ENCODE results near the gene KLHL29.
"Not testable (repeated sequence)": the region's sequence is repeated elsewhere in the genome, so short reads cannot be mapped to it uniquely, and the experiment has no call there.

KLHL29 gene

DNA sequence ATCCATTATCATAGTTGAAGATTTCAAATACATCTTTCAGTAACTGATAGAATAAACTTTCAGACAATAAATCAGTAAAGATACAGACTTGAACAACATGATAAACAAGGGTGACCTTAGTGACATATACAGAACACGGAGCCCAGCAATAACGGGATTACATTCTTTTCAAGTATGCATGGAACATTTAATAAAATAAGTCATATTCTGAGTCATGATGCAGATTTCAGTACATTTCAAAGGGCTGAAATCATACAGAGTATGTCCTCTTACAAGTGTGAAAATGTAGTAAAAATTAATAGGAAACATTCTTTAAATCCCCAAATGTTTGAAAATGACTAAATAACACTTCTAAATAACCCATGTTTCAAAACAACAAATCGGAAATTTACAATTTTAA lies 17.2 kb upstream of the KLHL29 start:
- no peak for DNase-seq (ENCODE audit: low read depth)

- DNase-seq (ENCODE audit: low read depth) = no peak
These were observed 11.3 kb upstream of the KLHL29 start for GRCh38 chr2:23373666-23374065.

- no peak for DNase-seq (ENCODE audit: low read depth)
These were observed 9.5 kb upstream of the KLHL29 start for GRCh38 chr2:23375448-23375847.

GRCh38 chr2:23376075-23376474 lies 8.9 kb upstream of the KLHL29 start:
- no peak for DNase-seq (ENCODE audit: low read depth)

DNA sequence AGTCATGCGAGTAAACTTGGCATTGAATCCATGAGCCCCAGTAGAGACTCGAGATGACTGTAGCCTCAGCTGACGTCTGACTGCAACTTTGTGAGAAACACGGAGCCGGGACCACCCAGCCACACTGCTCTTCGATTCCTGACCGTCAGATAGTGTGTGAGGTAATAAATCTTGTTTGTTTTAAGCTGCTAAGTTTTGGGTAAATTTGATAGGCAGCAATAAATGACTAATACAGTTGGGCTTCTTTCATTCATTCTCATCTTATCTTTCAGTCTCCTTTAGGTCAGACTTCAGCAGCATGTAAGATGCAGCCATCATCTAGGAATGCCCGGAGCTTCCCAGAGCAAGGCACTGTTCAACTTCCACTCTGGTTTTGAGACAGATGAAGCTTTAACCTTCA lies 8.0 kb upstream of the KLHL29 start:
- no peak for DNase-seq (ENCODE audit: low read depth)

- DNase-seq (ENCODE audit: low read depth) = no peak
These were observed 7.2 kb upstream of the KLHL29 start for GRCh38 chr2:23377771-23378170.

DNA sequence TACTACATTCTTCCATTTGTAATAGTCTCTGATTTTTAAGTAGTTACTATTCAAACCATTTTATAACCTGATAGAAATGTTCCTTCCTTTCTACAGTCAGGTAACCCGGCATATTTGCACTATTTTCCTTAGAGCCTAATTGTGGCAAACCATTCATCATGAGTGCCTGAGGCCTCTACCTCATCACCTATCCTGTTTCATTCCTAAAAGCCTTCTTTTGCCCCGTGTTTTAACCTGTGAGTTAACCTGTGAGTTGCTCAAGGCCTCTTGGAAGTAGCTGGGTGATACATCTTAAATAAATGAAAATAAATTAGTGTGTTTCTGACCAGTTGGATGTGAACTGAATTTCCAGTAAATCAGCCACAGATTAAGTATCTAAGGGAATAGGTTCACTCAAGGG lies 6.5 kb upstream of the KLHL29 start:
- no peak for DNase-seq (ENCODE audit: low read depth)

DNA sequence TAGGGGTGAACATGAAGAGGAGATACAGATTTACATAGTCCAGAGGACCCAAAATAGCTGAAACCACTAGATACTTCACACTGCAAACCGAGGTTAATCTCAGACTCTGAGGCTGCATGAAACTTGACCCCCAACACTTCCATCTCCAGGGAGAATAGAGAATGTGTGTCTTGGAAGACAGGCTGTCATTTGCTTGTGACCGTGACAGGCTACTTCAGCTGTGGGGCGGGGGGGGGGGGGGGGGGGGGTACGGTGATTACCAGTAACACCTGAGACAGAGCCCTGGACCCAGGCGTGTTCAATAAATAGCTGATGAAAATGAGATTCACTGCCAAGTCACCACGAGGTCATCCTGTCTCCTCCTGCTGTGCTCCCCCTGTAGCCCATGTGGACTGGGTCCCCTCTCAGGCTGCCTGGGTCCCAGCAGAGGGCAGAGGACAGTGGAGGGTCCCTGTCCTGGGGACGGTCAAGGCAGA lies 5.7 kb upstream of the KLHL29 start:
- DNase-seq (ENCODE audit: low read depth) = no peak

- no peak for DNase-seq (ENCODE audit: low read depth)
These were observed 4.4 kb upstream of the KLHL29 start for GRCh38 chr2:23380562-23381065.

DNA sequence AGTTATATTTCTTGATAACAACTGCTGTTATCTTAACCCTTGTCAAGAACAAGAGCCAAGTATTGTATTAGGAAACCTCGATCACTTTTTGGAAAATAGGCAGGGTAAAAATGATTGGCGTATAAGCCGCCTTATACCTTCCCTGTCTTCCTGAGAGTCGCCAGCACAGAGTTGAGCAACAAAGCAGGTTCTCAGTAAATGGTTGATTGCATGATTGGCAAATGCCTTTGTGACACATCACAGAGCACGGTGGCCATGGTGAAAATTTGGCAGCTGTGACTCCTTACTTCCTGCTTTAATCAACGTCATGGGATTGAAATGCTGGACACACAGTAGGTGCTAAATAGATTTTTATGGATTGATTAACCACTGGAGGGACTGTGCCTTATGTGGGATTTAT lies 3.9 kb upstream of the KLHL29 start:
- no peak for DNase-seq (ENCODE audit: low read depth)

- no peak for DNase-seq (ENCODE audit: low read depth)
These were observed 3.5 kb upstream of the KLHL29 start for GRCh38 chr2:23381485-23381884.

- no peak for DNase-seq (ENCODE audit: low read depth)
These were observed 1.9 kb upstream of the KLHL29 start for GRCh38 chr2:23383100-23383499.

DNA sequence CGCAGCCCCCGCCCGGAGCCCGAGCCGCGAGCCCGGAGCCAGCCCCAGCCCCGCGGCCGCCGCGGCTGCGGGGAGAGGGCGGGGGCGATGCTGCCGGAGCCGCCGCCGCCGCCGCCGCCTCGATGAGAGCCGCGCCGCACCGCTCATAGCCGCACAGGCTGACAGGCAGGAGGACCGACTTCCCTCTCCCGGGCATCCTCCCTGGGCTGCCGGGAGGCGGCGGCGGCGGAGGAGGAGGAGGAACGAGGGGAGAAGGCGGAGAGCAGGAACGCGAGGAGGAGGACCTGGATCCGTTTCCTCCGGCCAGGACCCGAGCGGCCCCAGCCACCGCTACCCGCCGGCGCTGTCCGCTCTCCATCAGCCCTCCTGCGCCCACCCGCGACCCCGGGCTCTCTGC lies 370 bp downstream of the KLHL29 start:
- DNase-seq (ENCODE audit: low read depth) = no peak

DNA sequence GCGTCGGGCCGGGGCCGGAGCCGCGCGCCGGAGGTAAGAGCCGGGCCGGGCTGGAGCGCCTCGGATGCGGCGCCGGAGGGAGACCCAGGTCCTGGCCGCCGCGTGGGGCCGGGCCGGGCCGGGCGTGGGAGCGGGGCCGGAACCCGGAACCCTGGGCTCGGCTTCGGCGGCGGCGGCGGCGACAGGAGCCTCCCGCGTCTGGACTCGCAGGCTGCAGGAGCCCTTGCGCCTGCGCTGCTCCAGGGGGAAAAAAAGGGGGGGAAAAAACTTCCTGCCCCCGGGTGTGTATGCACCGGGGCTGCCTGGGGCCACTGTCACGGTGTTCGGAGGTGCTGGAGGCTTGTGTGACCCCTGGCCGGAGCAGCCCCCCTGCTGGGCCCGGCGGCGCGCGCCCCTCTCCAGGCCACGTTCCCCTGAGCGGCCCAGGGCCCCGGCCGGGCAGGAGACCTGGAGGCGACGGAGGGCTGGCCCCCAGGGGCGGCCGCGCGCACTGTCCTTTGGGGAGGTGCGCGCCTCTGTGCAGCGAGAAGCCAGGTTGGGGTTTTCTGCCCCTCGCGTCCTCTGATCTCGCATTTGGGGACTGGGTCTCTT lies 864 bp downstream of the KLHL29 start:
- no peak for DNase-seq (ENCODE audit: low read depth)

DNA sequence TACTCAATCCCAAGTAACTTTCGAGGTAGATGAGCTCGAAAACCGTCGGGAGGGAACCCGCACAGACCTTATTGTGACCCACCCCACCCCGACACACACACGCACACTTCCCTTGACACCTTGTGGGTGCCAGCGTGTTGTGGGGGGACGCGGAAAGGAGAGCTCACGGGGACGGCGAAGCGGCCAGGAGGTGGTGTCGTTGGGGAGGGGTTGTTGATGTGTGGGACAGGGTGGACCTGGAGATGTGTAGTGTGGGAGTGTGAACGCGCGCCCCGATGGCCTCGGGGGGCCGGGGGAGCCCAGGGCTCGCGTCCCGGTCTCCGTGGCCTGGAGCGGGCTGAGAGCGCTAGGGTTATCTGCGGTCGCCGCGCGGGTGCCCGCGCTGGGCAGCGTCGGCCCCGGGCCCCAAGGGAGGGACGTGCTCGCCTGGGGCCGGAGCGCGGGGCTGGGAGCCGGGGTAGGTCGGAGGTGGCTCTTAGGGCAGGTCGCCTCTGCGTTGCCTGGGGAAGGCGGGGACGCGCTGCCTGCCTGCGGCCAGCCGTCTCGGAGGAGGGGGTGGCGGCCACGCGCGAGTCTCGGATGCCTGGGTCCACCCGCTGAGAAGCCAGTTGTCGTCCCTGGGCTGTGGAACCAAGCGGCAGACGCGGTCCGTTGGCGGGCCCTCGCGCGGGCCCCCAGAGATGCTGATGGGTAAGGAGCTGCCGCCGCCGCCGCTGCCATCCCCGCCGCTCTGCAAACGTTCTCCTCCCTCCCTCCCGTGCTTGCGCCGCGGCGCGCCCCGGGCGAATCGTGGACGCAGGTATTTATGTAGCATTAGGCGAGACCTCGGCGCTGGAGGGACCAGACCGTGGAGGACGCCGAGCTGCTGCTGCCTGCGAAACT lies 1.6 kb downstream of the KLHL29 start:
- DNase-seq (ENCODE audit: low read depth) = no peak

- no peak for DNase-seq (ENCODE audit: low read depth)
These were observed 2.2 kb downstream of the KLHL29 start for GRCh38 chr2:23387221-23387550.

DNA sequence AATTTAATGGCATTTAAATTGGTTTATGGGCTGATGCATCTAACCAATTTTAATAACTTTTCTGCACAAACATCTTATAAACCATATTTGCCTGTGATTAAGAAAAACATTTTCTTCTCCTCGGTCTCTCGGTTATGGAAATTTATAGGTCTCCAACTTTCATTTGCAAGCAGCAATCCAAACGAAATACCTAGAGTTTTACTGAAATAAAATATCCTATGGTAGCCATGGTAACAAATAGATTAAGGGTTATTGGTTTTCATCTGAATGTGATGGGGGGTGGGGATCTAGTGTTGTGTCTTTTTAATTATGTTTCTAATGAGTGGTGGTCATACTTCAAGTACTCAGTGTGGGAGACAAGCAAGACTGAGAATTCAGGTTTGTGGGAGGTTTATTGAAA lies 2.9 kb downstream of the KLHL29 start:
- DNase-seq (ENCODE audit: low read depth) = no peak

- DNase-seq (ENCODE audit: low read depth) = no peak
These were observed 3.3 kb downstream of the KLHL29 start for GRCh38 chr2:23388294-23388693.

- no peak for DNase-seq (ENCODE audit: low read depth)
These were observed 4.0 kb downstream of the KLHL29 start for GRCh38 chr2:23388756-23389514.

DNA sequence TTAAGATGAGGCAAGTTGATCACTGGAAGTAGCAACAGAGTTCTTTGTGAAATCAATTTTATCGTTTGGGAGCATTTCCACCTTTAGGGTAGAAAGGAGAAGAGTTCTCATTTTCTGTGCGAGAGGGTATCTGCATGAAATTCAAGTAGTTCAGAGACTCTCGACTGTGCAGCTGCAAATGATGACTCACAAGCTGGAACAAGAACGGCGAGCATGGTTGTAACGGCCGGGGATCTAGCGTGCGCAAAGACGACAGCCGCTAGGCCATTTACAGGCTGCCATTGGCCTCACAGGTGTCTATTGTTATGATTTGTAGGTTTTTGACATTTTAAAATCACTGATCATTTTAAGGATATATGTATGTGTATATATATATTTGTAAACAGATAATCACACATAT lies 5.2 kb downstream of the KLHL29 start:
- no peak for DNase-seq (ENCODE audit: low read depth)

DNA sequence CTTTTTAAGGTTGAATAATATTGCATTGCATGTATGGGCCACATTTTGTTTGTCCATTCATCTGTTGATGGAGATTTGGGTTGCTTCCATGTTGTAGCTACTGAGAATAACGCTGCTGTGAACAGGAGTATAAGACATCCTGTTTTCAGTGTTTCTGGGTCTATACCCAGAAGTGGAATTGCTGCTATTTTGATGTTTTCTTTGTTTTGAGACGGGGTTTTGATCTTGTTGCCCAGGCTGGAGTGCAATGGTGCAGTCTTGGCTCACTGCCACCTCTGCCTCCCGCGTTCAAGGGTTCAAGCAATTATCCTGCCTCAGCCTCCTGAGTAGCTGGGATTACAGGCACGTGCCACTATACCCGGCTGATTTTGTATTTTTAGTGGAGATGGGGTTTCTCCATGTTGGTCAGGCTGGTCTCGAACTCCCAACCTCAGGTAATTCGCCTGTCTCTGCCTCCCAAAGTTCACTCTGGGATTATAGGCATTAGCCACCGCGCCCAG lies 6.3 kb downstream of the KLHL29 start:
- DNase-seq (ENCODE audit: low read depth) = not testable (repeated sequence)

DNA sequence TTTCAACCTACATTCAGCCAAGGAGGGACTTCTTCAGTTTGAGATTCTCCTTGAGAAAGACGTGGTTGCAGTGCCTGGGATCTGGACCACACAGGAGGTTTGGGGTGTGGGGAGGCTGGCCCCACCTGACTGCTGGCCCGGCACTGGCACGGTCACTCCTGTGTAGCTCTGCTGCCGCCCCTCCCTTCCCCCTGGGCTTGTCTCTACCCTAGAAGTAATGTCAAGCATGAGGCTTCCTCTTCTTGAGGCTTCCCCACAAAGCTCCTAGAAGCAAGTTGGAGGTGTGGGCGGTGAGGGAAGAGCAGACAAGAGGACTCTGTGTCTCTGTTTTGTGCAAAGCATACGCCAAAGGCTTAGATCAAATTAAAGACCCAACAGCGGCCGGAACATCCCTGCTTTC lies 8.7 kb downstream of the KLHL29 start:
- DNase-seq (ENCODE audit: low read depth) = no peak

- DNase-seq (ENCODE audit: low read depth) = no peak
These were observed 9.7 kb downstream of the KLHL29 start for GRCh38 chr2:23394700-23395099.

Measured in T-helper 22 cell (primary cell).